Muscle layer of duodenum (tissue), 2 donors: ENCODE data around the gene SP8.

Experiments
- H3K27ac ChIP-seq: one replicate; pipeline ENCODE4 v1.7.0; 2013; ENCODE audit warnings: mild to moderate bottlenecking, low read length
- H3K27me3 ChIP-seq: one replicate; pipeline ENCODE4 v1.7.0; 2013; ENCODE audit warnings: low read depth, mild to moderate bottlenecking, control low read depth, low read length
- H3K36me3 ChIP-seq, 2 donors: one replicate each; pipeline ENCODE4 v1.7.0; 2013; ENCODE audit warnings: low read length in 2 of 2, control low read depth in 1 of 2, mild to moderate bottlenecking in 1 of 2; ENCODE audit not compliant: insufficient read depth in 2 of 2, control insufficient read depth in 1 of 2
- H3K4me1 ChIP-seq, 2 donors: one replicate each; pipeline ENCODE4 v1.7.0; 2013; ENCODE audit warnings: low read length in 2 of 2, mild to moderate bottlenecking in 2 of 2, control low read depth in 1 of 2, moderate library complexity in 1 of 2; ENCODE audit not compliant: insufficient read depth in 2 of 2, control insufficient read depth in 1 of 2
- H3K4me3 ChIP-seq, 2 donors: one replicate each; pipeline ENCODE4 v1.7.0; 2013; ENCODE audit warnings: low read length in 2 of 2, low read depth in 1 of 2, mild to moderate bottlenecking in 1 of 2
- H3K9me3 ChIP-seq, 2 donors: one replicate each; pipeline ENCODE4 v1.7.0; 2013; ENCODE audit warnings: low read length in 2 of 2, control low read depth in 1 of 2, mild to moderate bottlenecking in 1 of 2; ENCODE audit not compliant: control insufficient read depth in 1 of 2
- donor health status: healthy.

The SP8 gene

DNA sequence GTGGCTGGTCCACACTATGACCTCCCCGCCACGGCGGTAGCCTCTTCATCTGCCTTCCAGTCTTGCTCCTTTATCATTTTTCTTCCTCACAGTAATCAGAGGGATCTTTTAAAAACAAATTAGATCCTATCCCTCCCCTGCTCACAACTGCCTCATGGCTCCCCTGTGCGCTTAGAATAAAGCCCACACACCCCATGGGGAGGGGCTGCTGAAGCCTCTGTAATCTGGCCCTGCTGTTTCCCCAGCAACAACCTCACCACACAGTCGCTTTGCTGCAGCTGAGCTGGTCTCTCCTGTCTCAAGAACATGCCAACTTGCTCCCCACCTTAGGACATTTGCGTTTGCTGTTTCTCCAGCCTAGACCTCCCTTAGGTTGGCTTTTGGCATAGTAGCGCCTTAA lies 41.0 kb downstream of the SP8 start:
- no peaks in the 10 kb centered on the region for H3K9me3 ChIP-seq
- no peak overlapping the region for H3K27ac ChIP-seq
- H3K4me1 ChIP-seq: no peaks in the 10 kb centered on the region
- no peaks in the 10 kb centered on the region for H3K27me3 ChIP-seq
- H3K36me3 ChIP-seq: no peaks in the 10 kb centered on the region
- no peak overlapping the region for H3K4me3 ChIP-seq

DNA sequence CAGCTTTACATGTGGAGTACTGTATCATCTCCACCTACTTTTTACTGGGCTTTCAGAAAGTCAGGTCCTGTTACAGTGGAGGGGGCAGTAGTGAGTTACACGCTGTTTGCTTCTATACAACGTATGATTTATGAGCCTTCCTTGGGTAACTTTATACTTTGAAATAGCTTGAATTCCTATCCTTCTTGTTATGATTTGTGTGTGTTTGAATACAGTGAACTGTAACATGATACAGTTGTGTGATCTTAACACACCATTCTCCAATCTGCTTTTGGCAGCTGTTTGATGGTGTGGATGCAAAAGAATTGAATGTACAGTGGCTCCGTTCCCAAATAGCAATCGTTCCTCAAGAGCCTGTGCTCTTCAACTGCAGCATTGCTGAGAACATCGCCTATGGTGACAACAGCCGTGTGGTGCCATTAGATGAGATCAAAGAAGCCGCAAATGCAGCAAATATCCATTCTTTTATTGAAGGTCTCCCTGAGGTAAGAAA lies 41.7 kb downstream of the SP8 start:
- Histone ChIP-seq H3K27ac (no peak overlapping the region), H3K4me1 (no peaks in the 10 kb centered on the region), H3K36me3 (no peaks in the 10 kb centered on the region), H3K9me3 (no peaks in the 10 kb centered on the region), H3K4me3 (no peak overlapping the region), H3K27me3 (no peaks in the 10 kb centered on the region)

DNA sequence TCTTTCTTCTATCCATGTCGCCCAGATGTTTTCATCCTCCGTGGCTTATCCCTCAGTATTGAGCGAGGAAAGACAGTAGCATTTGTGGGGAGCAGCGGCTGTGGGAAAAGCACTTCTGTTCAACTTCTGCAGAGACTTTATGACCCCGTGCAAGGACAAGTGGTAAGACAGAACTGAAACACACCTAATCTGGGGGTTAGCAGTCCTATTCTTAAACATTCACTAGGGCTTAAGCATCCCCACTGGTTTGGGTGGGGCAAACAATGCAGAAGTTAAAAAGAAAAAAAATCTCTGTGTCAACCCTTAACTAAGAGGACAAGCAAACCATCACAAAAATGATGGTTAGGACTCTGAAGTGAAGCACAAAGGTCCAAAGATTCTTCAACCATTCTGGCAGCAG lies 43.8 kb downstream of the SP8 start:
- H3K27me3 ChIP-seq: no peaks in the 10 kb centered on the region
- no peak overlapping the region for H3K4me3 ChIP-seq
- no peaks in the 10 kb centered on the region for H3K4me1 ChIP-seq
- no peak overlapping the region for H3K27ac ChIP-seq
- H3K36me3 ChIP-seq: no peaks in the 10 kb centered on the region
- H3K9me3 ChIP-seq: no peaks in the 10 kb centered on the region

DNA sequence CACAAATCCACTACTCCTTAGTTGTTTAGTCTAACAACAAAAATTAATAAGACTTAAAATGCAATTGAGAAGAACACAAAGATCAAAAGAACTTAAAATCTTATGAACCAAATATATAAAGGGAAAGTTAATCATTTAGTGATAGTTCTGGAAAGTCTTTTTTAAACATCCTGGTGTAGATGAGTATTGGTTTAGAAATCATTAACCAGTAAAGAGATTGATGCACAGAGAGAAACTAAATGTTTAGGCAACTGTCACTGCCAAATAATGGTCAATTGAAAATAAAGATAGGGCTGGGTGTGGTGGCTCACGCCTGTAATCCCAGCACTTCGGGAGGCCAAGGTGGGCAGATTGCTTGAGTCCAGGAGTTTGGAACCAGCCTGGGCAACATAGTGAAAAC lies 44.9 kb downstream of the SP8 start:
- Histone ChIP-seq H3K27ac (no peak overlapping the region), H3K27me3 (no peaks in the 10 kb centered on the region), H3K36me3 (no peaks in the 10 kb centered on the region), H3K4me1 (no peaks in the 10 kb centered on the region), H3K9me3 (no peaks in the 10 kb centered on the region), H3K4me3 (no peak overlapping the region)

DNA sequence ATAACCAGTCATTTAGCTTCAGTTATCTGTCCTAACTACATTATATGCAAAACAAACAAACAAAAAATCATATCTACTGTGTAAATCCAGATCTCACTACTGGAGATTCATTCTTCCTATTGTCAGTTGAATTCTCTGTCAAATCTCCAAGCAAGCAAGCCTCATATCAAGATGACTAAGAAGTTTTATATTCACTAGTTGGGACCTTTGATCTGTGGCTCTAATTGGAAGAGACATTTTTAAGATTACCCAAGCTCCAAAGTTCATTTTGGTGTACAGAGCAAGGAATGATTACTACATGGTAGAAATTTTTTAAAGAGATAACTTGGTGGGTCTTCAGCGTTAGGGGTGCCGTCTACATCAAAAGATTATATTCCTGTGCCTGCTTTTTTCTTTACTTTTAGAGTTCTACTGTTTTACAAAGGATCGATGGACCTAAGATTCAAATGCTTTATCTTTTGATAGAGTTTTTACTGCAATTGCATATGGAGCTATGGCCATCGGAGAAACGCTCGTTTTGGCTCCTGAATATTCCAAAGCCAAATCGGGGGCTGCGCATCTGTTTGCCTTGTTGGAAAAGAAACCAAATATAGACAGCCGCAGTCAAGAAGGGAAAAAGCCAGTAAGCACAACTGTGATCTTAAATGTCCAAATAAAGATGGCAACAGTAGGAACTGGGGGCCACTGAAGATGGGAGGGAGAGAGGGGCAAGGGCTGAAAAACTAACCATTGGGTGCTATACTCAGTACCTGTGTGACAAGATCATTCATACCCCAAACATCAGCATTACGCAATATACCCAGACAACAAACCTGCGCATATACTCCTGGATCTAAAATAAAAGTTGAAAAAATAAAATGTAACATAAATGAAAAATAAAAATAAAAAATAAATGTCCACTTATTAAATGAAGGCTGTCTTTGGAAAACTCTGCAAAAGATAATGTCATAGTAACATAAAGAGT lies 47.9 kb downstream of the SP8 start:
- Histone ChIP-seq H3K27ac (no peak overlapping the region), H3K27me3 (no peaks in the 10 kb centered on the region), H3K4me1 (no peaks in the 10 kb centered on the region), H3K9me3 (no peaks in the 10 kb centered on the region), H3K36me3 (no peaks in the 10 kb centered on the region), H3K4me3 (no peak overlapping the region)

DNA sequence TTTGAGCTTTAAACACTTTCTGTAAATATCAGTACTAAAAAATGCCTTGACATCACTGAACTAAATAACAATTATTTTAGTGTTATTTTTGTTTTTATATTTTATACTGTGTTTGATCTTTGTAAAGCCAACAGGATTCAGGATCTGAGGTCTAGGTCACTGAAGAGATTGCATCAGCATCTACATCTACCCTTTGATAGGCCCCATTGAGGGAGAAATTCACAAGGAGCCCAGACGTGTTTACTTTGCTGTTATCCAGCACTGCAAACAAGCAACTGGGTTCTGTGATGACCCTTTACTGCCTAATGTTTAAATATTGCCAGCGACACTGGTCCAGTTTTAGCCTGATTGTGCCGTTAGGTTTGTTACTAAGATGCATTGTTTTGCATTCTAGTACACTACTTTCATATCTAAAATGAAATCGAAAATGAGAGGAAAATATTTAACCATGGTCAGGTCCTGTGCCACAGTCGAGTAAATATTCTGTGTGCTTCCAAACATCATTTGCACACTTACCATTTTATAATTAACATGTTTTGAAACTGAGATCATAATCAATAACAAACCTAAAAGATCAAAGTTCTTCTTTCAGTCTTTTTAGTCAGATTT lies 48.7 kb downstream of the SP8 start:
- Histone ChIP-seq H3K27me3 (no peaks in the 10 kb centered on the region), H3K4me3 (no peak overlapping the region), H3K27ac (no peak overlapping the region)

DNA sequence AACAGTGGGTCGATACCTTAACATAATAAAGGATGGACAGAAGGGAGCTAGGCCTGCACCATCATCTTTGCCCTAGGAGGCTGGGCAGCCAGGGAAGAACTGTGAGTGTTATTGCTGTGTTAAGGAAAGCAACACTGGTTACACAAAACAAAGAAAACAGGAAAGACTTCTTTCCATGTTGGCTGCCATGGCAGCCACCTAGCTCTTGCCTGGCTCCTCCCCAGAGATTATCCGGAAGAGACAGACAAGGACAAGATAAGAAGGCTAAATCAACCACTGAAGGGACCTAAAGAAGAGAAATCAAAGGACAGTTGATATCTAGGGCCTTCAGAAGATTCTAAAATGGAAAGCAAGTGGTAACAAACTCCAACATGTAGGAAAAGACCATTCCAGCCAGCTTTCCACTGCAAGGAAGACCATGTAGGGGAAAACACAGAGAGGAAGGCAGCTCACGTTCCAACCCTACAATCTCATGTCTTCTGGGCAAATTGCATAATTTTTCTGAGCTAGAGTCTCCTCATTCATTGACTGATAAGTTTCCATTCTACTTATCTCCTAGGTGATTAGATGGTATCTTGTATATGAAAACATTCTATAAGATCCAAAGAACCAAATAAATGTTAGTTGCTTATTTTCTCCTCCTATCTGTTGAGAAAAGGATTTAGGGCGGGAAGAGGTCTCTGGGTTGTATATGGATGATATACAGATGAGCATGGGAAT lies 51.2 kb downstream of the SP8 start:
- no peaks in the 10 kb centered on the region for H3K36me3 ChIP-seq
- no peaks in the 10 kb centered on the region for H3K27me3 ChIP-seq
- H3K9me3 ChIP-seq: no peaks in the 10 kb centered on the region
- H3K27ac ChIP-seq: no peak overlapping the region
- no peak overlapping the region for H3K4me3 ChIP-seq
- no peaks in the 10 kb centered on the region for H3K4me1 ChIP-seq

More for the DNA sequence above, 48.7 kb downstream of the SP8 start:
- H3K36me3 ChIP-seq: no peaks in the 10 kb centered on the region
- H3K9me3 ChIP-seq: no peaks in the 10 kb centered on the region
- no peaks in the 10 kb centered on the region for H3K4me1 ChIP-seq
